ENCODE results near the gene CTRB1.

Gene CTRB1

DNA sequence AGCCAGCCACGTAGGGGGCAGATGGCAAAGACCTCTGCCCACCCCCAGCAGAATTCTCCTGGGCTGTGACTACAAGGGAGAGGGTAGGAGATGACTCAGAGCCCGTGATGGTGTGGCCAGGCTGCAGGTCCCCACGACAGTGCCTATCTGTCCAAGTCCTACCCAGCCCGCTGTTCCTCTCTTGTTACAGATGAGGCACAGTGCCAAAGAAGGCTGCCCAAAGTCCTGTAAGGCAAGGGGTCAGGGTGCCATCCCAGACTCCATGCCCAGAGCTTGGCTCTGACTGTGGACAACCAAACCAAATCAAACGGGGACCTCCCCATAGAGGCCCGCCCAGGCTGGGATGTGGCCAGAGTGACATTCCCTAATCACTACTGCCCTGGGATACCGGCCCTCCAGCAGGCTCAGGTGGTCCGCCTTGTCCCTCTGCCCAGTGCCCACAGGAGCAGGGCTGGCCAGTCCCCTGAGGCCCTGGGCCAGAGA is 45.2 kb downstream of the CTRB1 start:
- TF ChIP-seq, protein P1, sequence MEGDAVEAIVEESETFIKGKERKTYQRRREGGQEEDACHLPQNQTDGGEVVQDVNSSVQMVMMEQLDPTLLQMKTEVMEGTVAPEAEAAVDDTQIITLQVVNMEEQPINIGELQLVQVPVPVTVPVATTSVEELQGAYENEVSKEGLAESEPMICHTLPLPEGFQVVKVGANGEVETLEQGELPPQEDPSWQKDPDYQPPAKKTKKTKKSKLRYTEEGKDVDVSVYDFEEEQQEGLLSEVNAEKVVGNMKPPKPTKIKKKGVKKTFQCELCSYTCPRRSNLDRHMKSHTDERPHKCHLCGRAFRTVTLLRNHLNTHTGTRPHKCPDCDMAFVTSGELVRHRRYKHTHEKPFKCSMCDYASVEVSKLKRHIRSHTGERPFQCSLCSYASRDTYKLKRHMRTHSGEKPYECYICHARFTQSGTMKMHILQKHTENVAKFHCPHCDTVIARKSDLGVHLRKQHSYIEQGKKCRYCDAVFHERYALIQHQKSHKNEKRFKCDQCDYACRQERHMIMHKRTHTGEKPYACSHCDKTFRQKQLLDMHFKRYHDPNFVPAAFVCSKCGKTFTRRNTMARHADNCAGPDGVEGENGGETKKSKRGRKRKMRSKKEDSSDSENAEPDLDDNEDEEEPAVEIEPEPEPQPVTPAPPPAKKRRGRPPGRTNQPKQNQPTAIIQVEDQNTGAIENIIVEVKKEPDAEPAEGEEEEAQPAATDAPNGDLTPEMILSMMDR (IDR thresholded peaks at IDR 0.05): no peak

DNA sequence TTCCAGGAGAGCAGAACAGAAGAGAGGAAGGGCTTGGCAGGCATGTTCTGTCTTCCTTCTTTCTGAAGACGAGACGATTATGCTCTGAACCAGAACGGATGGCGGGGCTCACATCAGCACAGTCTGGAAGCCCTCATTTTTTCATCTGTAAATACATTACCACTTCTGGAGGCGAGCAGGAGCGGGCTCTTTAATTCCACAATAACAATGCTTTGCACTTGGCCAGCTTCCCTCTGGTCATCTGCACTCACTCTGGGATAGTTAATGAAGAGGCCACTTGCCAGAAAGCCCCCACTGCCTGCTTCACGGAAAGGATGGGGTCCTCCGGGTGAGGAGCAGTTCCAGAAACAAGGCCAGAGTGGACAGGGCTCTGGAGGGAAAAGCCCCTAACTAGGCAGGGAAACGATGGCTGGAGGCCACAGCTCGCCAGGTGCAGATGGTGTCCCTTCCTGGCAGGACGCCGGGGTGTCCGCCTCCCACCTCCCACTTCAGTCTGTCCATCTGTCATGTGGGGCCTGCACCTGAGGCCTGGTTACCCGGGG is 45.7 kb downstream of the CTRB1 start:
- TF ChIP-seq, protein P1 (IDR thresholded peaks at IDR 0.05): no peak

DNA sequence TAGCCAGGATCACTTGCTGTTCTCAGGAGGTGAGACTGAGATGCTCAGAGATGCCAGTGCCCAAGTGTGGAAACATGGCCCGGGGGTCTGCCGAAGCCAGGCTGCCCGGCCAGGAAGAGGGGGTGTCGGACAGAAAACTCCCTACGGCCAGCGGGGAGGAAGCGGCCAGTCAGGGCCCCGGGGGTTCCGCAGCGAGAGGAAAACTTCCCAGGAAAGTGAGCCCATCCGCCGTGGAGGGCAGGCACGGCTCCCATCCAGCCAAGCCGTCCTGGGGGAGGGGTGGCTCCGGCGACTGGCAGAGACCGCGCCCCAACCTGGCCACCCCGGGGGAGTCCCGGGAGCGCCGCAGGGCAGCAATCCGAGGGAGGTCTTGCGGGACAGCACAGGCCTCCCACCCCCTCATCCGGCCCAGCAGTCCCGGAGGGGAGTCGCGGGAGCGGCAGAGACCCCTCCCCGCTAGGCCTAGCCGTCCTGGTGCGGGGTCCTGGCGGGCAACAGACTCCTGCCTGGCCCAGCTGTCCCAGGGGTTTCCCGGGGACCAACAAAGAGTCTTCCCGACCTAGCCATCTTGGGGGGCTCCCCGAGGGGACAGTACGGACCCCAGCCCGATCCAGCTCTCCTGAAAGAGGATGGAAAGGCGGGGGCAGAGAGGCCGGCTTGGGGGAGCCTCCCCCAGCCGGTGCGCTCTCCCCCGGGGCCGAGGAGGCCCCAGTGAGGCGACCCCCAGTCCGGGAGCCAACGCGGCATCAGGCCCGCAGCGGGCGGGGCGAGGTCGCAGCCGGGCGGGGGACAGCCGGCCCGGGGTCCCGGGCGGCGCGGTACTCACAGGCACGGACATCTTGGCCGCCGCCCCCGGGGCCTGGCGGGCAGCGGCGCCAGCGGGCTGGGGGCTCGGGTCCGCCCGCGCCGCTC is 46.5 kb downstream of the CTRB1 start:
- TF ChIP-seq, protein P1 (IDR thresholded peaks at IDR 0.05): no peak

DNA sequence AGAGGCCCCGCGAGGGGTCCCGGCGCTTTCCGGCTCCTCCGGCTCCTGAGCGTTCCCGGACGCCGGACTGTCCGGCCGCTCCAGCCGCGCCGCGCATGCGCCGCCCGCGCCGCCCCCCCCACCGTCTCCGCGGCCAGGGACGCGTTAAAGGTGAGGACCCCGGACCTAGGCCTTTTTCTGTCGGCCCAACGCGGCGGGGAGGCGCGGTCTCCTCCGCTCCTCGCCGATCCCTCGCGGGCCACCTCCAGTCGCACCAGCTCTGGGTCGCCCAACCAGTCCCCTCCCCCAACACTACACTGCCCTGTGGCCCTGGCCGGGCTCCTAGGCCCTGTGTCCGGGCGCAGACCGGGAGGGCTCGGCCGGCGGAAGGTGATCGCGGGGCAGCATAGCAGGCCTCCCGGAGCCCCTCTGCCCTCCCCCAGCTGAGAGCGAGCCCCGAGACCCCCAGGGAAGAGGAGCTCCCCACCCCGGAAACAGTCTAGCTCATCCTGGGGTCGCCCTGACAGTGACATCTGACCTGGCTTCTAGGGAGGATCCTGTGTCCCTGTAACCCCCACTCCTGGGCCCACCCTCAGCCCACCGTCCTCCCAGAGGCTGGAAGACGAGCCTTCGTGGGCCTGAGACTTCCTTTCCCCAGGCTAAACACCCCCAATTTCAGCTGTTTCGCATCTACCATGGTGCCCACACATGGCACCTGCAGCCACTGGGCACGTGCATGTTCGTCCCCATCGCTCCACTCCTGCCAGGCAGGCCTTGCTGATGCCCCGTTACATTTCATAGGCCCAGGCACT is 47.3 kb downstream of the CTRB1 start:
- TF ChIP-seq, protein P1 (IDR thresholded peaks at IDR 0.05): no peak

DNA sequence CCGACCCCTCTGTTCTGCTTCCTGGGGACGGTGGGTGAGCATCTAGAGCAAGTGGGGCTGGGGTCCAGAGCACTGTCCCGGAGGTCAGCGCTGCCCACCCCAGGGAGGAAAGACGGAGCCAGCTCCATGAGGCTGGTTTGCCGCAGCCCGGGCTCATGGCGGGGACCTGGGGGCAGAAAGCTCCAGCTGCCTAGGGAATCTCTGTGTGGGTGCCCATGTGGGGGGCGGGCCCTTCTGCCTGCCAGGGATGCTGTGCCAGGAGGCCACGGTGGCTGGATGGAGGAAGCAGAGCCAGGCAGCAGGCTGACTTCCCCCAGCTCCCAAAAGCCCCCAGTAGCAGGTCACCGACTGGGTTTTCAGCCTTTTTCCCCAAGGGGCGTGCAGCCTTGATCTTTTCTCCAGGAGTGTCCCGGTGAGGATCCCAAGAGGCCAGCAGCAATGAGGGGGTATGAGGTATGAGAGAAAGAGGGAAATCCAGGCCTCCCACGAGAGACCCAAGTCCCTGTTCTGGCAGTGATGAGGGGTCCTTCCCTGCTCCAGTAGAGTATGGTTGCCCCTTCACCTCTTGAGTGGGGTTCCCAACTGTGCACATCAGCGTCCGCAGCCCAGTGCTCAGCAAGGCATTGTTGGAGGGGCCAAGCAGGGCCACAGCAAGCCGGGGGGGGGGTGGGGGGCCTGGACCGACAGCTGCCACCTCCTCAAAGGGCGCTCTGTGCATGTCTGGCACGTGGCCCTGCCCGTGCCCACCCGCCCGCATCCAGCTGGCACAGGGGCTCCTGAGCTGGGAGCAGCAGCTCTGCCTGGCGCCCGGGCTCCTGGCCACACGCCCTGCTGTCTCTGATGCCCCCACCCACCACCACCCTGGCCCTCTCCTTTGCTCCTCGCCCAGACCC is 48.2 kb downstream of the CTRB1 start:
- TF ChIP-seq, protein P1 (IDR thresholded peaks at IDR 0.05): no peak

DNA sequence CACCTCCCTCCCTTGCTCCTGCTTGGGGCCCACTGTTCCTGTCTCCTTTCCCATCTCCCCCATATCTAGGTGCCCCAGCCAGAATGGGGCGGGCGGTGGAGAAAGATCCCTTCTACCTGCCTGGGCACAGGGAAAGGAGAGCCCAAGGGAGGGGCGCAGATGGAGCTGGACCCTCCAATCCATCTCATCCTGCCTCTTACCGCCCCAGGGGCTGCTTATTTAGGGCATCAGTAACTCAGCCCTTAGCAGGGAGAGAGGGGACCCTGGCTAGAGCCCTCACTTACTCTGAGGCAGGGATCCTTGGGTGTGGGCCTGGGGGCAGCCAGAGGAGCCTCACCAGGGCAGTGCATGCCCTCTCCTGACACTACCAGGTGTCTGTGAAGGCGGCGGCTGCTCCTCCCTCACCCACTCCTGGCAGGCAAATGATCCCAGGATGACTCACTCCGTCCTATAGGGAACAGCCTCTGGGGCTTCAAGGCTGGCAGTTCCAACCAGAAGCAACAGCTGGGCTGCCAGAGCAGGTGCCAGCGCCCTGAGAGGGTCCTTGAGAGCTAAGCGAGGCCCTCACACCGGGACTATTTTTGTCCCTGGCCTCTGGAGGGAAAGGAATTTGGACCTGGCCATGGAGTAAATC is 49.0 kb downstream of the CTRB1 start:
- TF ChIP-seq, protein P1 (IDR thresholded peaks at IDR 0.05): no peak

Measured in LNCAP (cell line).